MM.1S (cell line): ENCODE measurements around the gene ATG2B.

Experiments
- CTCF ChIP-seq: fragments of 300-600 bp; sonication (generic); IDR thresholded peaks from 2 replicates; pipeline ENCODE4 v1.5.1; 2016; ENCODE audit warnings: antibody characterized with exemption, low read length, mixed read lengths
- EZH2 ChIP-seq: fragments of 300-600 bp; sonication (generic); optimal IDR thresholded peaks from 2 replicates; pipeline ENCODE3; 2017; ENCODE audit warnings: low read depth, mild to moderate bottlenecking, antibody characterized with exemption, low read length, mixed read lengths

- TF ChIP-seq CTCF: no peak
- TF ChIP-seq EZH2: no peak
Measured at GRCh38 chr14:96354246-96354645, 8.9 kb downstream of the ATG2B start.
